ENCODE measurements around the gene CPT1C.

Gene CPT1C

GRCh38 chr19:49660338-49660961 is 30.5 kb upstream of the CPT1C start:
- DNase-seq (ENCODE audit: low read depth in 2 of 2) = no peak

DNA sequence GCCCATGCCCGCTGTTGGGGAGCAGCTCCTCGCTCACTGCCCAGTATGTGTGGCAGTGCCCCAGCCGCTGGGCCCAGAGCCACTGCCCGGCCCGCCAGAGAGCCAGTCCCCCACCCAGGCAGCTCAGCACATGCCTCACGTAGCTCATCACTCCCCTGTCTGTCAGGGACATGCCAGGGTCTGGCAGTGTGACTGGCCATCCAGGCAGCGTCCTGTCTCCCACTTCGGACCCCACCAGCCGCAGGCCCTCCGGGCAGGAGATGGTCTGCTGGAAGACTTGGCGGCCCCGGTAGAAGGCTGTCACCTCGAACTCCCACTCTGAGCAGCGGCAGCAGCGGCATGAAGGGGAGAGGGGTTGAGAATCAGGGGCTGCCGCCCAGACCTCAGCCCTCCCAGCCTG is 28.9 kb upstream of the CPT1C start:
- no peak for DNase-seq (ENCODE audit: low read depth in 2 of 2)

DNA sequence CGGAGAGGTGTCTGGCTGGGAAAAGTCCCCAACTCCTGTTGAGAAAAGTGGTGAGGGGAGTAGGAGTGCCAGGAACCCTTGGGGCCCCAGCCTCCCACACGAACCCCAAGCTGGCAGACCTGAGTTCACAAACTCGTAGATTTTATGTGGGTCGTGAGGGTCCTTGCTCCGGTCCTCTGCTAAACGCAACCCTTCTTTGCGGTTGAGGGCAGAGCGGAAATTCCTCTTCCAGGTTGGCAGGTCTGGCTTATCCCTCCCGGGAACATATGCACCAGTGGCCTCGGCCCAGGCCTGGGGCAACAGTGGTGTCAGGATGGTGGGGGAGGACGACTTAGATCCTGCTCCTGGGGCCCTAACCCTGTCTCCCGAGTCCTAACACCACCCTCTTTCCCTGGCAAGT is 27.7 kb upstream of the CPT1C start:
- DNase-seq (ENCODE audit: low read depth in 2 of 2) = no peak

- DNase-seq (ENCODE audit: low read depth in 2 of 2) = peak; percentile 92 to 96
Observed at GRCh38 chr19:49664171-49665035, 26.5 kb upstream of the CPT1C start.

DNA sequence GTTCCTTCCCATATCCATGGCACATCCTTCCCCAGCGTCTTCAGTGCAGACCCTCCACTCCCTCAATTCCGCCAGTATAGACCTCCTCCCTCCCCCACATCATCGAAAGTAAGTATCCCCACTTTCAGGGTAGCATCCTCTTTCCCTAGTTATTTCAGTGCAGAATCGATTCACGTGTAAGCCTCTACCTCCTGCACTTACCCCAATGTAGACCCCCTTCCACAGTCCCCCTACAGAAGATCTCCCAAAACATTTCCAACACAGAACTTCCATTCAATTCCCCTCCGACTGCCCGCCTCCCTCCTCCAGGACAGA is 25.9 kb upstream of the CPT1C start:
- DNase-seq (ENCODE audit: low read depth in 2 of 2) = no peak

DNA sequence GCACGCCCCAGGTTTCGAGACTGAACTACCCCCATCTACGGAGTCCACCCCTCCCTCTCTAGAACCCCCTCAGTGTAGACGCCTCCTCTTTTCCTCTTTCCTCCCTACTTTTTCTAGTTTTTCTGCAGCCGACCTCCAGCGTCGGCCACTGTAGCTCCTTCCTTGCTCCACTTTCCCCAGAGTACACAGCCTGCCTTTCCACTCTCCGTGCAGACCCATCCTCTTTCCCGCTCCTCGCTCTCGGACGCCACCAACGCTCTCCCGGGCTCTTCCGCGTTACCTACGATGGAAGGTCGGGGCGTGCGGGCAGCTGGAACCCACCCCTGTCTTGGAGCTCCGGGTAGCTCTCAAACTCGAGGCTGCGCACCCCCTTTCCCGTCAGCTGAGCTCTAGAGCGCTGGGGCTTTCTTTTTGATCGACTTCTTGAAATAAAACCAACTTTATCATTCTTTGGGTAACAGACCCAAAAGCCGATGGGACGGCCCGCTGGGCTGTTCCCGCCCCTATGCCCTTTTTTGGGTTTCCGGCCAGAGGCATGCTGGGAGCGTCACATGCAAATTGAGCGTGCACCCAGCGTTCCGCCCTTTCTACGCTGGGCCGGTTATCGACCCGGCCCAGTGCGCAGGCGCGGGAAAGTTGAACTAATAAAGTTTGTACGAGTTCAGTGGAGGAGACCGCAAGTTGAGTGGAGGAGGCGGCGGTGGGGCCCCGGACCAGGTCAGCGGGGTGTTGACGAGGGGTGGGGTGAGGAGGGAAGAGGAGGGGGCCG is 25.4 kb upstream of the CPT1C start, which contains the start of the genes BCL2L12 and IRF3:
BCL2L12 (plus strand) TSS at position 583 of the 769 bp plus-strand sequence. CDS start 760 bp downstream, outside the sequence.
IRF3 (minus strand) TSS at position 507 of the 769 bp plus-strand sequence. CDS start 1,019 bp downstream, outside the sequence.
- DNase-seq (ENCODE audit: low read depth in 2 of 2) = peak; percentile 98 to 99

- no peak for DNase-seq (ENCODE audit: low read depth in 2 of 2)
Observed at GRCh38 chr19:49666120-49666444, 24.8 kb upstream of the CPT1C start.

- DNase-seq (ENCODE audit: low read depth in 2 of 2) = no peak
Observed at GRCh38 chr19:49667473-49667872, 23.4 kb upstream of the CPT1C start.

DNA sequence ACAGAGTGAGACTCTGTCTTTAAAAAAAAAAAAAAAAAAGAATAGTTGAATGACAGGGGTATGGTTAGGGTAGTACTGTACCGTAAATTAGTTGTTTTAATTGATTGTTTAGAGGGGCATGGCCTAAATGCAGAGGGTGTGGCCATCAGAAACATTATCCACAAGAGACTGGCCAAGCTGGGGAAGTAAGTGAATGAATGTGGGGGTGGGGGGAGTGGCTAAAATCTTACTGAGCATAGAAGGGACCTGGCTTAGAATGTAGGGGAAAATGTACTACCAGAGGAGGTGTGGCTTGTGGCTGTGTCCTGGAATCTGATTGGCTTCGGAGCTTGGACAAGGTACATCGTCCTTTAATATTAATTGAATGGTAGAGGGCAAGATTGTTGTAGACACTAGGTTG is 21.4 kb upstream of the CPT1C start:
- DNase-seq (ENCODE audit: low read depth in 2 of 2) = no peak

DNA sequence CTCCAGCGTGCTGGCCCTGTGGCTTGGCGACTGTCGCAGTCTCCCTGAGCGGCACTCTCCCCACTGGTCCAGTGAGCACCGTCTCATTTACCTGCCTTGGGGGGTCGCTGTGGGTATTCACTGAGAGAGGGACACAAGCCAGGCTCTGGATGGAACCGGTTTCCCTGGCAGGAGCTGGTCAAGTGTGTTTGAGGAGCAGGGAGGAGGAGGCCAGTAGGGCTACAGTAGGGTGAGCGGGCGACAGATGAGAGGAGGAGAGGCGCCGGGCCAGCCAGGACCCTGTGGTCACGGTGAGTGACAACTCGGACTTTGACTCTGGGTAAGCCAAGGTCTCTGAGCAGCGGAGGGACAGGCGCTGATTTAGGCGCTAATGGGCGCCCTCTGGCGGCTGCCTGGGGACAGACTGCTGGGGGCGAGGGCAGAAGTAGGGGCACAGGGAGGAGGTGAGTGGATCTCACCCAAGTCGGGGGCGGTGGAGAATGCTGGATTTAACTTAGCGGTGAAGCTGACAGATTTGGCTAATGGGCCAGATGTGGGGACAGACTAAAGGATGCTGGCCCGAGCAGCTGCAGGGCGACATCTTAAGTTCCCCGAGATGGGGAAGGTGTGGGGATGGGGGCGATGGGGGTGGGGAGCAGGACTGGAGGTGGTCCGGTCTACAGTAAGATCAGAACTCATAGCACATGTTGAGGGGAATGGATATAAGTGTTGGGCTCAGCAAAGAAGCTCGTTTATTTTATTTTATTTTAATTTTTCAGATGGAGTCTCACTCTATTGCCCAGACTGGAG is 18.6 kb upstream of the CPT1C start:
- peak; percentile 68 to 70 for DNase-seq (ENCODE audit: low read depth in 2 of 2)

DNA sequence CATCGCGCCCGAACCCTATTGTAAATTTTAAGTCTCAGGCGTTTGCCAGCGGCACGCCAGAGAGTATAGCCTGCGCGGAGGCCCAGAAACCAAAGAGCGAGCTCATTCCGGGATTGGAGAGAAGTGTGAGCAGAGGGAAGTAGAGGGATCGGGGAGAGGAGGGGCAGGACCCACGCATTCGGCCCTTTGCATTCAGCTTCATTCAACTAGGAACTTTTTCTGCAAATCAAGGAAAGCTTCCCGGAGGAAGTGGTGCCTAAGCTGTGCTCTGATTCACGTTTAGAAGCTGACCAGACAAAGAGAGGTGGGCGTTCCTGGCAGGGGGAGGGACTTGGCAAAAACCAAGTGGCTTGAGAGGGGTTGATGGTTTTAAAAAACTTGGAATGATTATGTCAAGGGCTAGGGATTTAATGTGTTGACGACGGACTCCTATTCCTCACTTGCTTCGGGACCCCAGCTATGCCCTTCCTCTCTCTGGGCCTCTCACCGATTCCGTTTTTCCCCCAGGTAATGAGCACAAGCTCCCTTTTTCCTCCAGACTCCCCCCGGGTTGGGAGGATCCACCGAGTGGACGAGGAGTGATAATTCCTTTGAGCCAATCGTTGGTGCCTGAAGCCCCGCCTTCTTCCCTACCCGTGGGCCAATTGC is 14.7 kb upstream of the CPT1C start:
- DNase-seq (ENCODE audit: low read depth in 2 of 2) = peak; percentile 45 to 63

DNA sequence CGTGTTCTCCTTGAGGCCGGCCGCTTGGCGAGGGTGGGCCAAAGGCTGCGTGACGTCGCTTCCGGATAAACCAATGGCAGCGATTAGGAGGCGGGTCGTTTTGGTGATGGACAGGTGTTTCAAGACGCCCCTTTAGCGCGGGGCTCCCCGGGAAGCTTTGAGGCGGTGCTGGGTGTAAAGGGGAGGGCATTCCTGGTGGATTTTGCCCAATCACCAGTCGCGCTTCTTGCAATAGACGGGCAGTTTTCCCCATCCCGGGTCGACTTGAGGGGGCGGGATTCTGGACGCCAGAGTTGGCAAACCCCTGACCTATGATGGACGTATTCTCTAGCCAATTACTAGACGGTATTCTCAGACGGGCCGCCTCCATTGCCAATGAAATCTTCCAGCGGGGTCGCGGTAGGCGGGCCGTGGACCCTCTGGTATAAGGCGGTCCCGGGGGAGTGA is 14.1 kb upstream of the CPT1C start:
- peak; percentile 95 to 99 for DNase-seq (ENCODE audit: low read depth in 2 of 2)

- DNase-seq (ENCODE audit: low read depth in 2 of 2) = peak; percentile 34 to 49
Observed at GRCh38 chr19:49677231-49677900, 13.6 kb upstream of the CPT1C start, which contains the start of gene PRMT1. Gene PRMT1 (plus strand): TSS chr19:49677271. CDS start chr19:49677281, 10 bp downstream.

DNA sequence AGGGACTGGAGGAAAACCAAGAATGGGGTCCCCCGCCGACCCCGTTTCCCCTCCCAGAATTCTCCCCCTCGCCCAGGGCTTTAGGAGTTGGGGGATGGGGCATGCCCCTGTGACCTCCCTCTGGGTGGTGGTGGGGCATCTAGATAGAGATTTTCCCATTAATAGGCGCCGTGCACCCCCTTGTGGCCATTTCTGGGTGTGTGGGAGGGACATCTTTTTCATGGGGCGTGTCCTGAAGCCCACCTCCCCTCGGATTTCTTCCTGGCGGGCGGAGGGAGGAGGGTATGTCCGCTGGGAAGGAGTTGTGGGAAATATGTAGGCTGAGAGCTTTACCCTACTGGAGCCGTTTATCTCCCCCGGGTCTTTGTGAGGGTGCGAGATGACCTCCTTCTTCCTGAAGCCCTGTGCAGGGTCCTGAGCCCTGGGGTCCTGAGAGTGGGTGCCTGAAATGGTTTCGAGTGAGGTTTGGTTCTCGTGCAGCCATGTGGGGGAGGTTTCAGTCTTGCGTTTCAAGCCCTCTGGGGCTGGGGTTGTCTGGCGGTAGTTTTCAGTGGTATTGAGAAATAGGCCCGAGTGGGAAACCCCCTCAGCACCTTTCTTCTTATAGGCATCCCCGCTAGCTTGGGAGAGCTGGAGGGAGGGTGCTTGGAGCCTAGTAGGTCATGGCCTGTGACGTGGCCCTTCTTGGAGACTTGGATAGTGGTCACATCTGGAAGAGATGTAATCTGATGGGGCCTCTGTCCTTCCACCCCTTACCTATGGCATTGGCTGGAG is 12.8 kb upstream of the CPT1C start:
- DNase-seq (ENCODE audit: low read depth in 2 of 2) = peak; percentile 60 to 63

DNA sequence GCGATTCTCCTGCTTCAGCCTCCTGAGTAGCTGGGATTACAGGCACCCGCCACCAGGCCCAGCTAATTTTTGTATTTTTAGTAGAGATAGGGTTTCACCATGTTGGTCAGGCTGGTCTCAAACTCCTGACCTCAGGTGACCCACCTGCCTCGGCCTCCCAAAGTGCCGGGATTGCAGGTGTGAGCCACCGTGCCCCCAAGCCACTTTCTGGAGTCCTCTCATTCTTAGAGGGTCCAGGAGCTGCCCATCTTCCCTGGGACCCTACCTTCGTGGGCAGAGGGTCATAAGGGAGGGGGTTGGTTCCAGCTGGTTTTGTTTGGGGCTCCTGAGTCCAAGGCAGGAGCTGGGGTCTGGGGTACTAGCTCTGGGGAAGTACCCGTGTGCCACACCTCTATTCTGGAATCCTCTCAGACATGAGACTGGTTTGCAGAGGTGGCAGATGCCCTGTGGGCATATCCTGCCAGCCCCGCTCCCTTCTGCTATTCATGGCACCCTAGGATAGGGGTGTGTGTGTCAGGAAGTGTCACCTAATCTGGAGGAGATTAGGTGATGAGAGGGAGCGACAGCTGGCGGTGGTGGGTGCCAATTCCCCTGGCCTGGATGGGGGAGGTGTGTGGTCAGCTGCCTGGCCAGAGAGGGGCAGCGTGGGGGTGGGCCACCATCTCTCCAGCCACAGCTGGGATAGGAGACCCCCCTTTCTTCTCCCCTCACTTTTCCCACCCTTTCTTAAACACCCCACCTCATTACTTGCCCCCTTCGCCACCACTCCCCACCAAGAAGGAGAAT is 11.7 kb upstream of the CPT1C start:
- DNase-seq (ENCODE audit: low read depth in 2 of 2) = no peak

DNA sequence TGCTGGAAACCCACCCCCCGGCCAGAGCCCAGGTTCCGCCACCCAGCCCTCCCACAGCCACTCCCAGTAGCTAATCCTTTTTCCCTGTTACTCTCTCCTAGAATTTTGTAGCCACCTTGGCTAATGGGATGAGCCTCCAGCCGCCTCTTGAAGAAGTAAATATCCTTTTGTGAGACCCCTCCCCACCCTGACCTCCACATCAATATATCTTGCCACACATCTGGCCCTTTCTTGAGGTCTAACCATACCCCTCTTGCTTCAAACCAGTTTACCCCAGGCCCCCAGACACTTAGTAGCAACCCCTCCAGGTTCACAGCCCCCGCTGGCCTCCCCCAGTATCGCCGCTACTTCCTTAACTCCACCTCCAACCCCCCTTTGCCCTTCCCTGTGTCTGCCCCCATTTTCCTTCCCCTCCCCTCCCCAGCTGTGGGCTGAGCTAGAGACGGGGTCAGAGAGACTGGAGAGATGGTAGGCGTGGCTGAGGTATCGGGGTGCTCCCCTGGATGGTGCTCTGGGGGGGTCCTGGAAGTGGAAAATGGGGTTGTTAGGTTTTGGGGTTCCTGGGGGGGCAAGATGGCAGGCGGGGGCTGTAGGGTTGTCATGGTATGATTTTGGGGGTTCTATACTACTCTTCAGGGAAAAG is 11.0 kb upstream of the CPT1C start:
- no peak for DNase-seq (ENCODE audit: low read depth in 2 of 2)

GRCh38 chr19:49680421-49681351 is 10.2 kb upstream of the CPT1C start:
- peak; percentile 95 to 96 for DNase-seq (ENCODE audit: low read depth in 2 of 2)

All from stimulated activated CD8-positive, alpha-beta memory T cell treated with anti-CD3 and anti-CD28 coated beads, Interleukin-2, amount 100 ng/mL, for 48 hours (primary cell).